ENCODE data around the gene PRG3. TPM values are rescaled to one million over a fixed set of nuclear protein-coding genes. Genes with fewer than 3 reads are reported as not detected.

The PRG3 gene
- total RNA-seq, 4 donors from 2014 or later = not detected

GRCh38 chr11:57349491-57350274, 31.3 kb downstream of the PRG3 start:
- intact Hi-C loops (cut with DNase I) = loop anchor here (5.0 to 10.0 kb wide), 5 partner anchors 105 to 507 kb away; partner anchors contain the start of gene YPEL4
- 22% methylated on average over 31 of the region's 31 CpGs for WGBS
- no peak overlapping the region for H3K4me3 ChIP-seq
- H3K36me3 ChIP-seq = no peaks in the 10 kb centered on the region
- DNase-seq (ENCODE audit: extremely low spot score) = no peak
- peak overlapping the region in 1 of 4 donors; percentile 7 for H3K27ac ChIP-seq (replicated peaks in 1 of 4)
- peaks cover 3 to 19% (median 10%) of the 10 kb centered on the region in 4 donors for H3K4me1 ChIP-seq
- no peaks in the 10 kb centered on the region for H3K9me3 ChIP-seq
- H3K27me3 ChIP-seq = no peaks in the 10 kb centered on the region
- TF ChIP-seq EP300 (IDR thresholded peaks at IDR 0.05) = no peak
- TF ChIP-seq POLR2AphosphoS5 (IDR thresholded peaks at IDR 0.05) = peak in 1 of 2 donors; percentile 40
- TF ChIP-seq, protein P1, sequence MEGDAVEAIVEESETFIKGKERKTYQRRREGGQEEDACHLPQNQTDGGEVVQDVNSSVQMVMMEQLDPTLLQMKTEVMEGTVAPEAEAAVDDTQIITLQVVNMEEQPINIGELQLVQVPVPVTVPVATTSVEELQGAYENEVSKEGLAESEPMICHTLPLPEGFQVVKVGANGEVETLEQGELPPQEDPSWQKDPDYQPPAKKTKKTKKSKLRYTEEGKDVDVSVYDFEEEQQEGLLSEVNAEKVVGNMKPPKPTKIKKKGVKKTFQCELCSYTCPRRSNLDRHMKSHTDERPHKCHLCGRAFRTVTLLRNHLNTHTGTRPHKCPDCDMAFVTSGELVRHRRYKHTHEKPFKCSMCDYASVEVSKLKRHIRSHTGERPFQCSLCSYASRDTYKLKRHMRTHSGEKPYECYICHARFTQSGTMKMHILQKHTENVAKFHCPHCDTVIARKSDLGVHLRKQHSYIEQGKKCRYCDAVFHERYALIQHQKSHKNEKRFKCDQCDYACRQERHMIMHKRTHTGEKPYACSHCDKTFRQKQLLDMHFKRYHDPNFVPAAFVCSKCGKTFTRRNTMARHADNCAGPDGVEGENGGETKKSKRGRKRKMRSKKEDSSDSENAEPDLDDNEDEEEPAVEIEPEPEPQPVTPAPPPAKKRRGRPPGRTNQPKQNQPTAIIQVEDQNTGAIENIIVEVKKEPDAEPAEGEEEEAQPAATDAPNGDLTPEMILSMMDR (IDR thresholded peaks at IDR 0.05) = peak; percentile 73 to 99 (median 88)
- TF ChIP-seq POLR2A (IDR thresholded peaks at IDR 0.05; ENCODE audit: low read depth) = no peak

DNA sequence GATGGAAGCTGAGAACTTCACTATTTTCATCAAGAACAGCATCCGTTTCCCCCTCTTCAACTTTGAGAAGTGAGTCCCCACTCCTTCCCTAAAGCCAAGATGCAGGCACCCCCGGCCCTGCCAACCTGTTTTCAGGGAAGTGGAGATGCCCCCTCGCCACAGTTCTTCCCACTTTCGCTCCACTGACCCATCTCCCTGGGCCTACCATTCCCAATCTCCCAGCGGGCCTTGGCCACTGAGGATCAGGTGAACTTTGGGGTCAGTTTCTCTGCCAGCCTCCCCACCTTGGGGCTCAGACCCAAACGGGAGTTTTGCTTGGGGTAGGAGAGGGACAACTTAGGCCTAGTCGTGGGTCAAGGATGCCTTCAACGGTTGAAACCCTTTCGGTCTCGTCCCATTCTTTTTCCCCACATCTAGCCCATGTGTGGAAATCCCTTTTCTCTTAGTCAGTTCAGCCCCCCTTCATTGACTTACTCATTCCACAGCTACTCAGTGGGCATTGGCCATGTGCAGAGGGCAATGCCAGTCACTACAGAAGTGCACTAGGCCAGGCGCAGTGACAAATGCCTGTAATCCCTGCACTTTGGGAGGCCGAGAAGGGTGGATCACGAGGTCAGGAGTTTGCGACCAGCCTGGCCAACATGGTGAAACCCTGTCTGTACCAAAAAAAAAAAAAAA, 32.2 kb downstream of the PRG3 start:
- H3K9me3 ChIP-seq = no peaks in the 10 kb centered on the region
- 94% methylated on average over 14 of the region's 14 CpGs for WGBS
- no peak overlapping the region for H3K27ac ChIP-seq (replicated peaks in 1 of 4)
- no peak for DNase-seq (ENCODE audit: extremely low spot score)
- H3K36me3 ChIP-seq = no peaks in the 10 kb centered on the region
- no peak overlapping the region for H3K4me3 ChIP-seq
- intact Hi-C loops (cut with DNase I) = loop anchor here (5.0 to 10.0 kb wide), 4 partner anchors 106 to 296 kb away; partner anchors contain the start of gene YPEL4
- H3K4me1 ChIP-seq = peaks cover 3 to 15% (median 10%) of the 10 kb centered on the region in 4 donors
- no peaks in the 10 kb centered on the region for H3K27me3 ChIP-seq
- no peak for TF ChIP-seq POLR2A (IDR thresholded peaks at IDR 0.05; ENCODE audit: low read depth)
- TF ChIP-seq POLR2AphosphoS5 (IDR thresholded peaks at IDR 0.05) = no peak
- no peak for TF ChIP-seq EP300 (IDR thresholded peaks at IDR 0.05)
- TF ChIP-seq, protein P1 (IDR thresholded peaks at IDR 0.05) = no peak

DNA sequence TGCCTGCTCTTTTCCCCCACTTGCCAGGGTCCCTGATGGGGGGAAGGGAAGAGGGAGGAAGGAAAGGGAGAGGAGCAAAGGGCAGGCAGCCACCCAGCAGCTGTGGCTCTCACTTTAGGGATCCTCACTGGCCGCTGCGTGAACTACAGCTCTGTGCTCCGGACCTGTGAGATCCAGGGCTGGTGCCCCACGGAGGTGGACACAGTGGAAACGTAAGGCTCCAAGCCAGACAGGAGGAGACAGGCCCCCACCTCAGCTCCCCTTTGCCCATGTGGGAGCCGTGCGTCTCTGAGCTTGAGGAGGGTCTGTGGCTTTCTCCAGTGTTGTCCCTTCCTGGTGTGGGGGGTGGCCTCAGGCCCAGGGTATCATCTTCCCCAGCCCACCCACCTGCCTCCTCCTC, 32.9 kb downstream of the PRG3 start:
- H3K4me1 ChIP-seq = peaks cover 3 to 15% (median 10%) of the 10 kb centered on the region in 4 donors
- no peak overlapping the region for H3K27ac ChIP-seq (replicated peaks in 1 of 4)
- intact Hi-C loops (cut with DNase I) = loop anchor here (5.0 to 10.0 kb wide), 4 partner anchors 107 to 297 kb away; partner anchors contain the start of gene YPEL4
- no peak overlapping the region for H3K4me3 ChIP-seq
- H3K36me3 ChIP-seq = no peaks in the 10 kb centered on the region
- no peaks in the 10 kb centered on the region for H3K27me3 ChIP-seq
- DNase-seq (ENCODE audit: extremely low spot score) = no peak
- TF ChIP-seq POLR2AphosphoS5 (IDR thresholded peaks at IDR 0.05) (no peak), EP300 (IDR thresholded peaks at IDR 0.05) (no peak), POLR2A (IDR thresholded peaks at IDR 0.05; ENCODE audit: low read depth) (no peak)
- TF ChIP-seq, protein P1 (IDR thresholded peaks at IDR 0.05) = no peak
- 76% methylated on average over 3 of the region's 7 CpGs for WGBS
- no peaks in the 10 kb centered on the region for H3K9me3 ChIP-seq

- TF ChIP-seq POLR2A (IDR thresholded peaks at IDR 0.05; ENCODE audit: low read depth) (no peak), POLR2AphosphoS5 (IDR thresholded peaks at IDR 0.05) (no peak), EP300 (IDR thresholded peaks at IDR 0.05) (no peak)
- TF ChIP-seq, protein P1 (IDR thresholded peaks at IDR 0.05) = no peak
- no peak overlapping the region for H3K27ac ChIP-seq (replicated peaks in 1 of 4)
- H3K9me3 ChIP-seq = no peaks in the 10 kb centered on the region
- WGBS = 86% methylated on average over 9 of the region's 9 CpGs
- DNase-seq (ENCODE audit: extremely low spot score) = no peak
- intact Hi-C loops (cut with DNase I) = loop anchor here (5.0 to 10.0 kb wide), 4 partner anchors 107 to 297 kb away; partner anchors contain the start of gene YPEL4
- H3K4me1 ChIP-seq = peaks cover 3 to 15% (median 10%) of the 10 kb centered on the region in 4 donors
- no peaks in the 10 kb centered on the region for H3K27me3 ChIP-seq
- H3K4me3 ChIP-seq = no peak overlapping the region
- H3K36me3 ChIP-seq = no peaks in the 10 kb centered on the region
Observed at GRCh38 chr11:57347336-57347735, 33.6 kb downstream of the PRG3 start.

Measured in esophagus muscularis mucosa (tissue), 4 donors.